Hepatocyte (in vitro differentiated cells): ENCODE measurements around the gene SEPSECS.

Experiments used
- EZH2 ChIP-seq: fragments of 200-600 bp; sonication (generic); IDR thresholded peaks from 2 replicates; pipeline ENCODE4 v1.6.1; 2016; ENCODE audit warnings: antibody characterized with exemption, mild to moderate bottlenecking, borderline replicate concordance
- EZH2phosphoT487 ChIP-seq: fragments of 200-600 bp; sonication (generic); IDR thresholded peaks from one replicate; pipeline ENCODE4 v1.6.1; 2018; ENCODE audit warnings: antibody characterized with exemption, mild to moderate bottlenecking, low read depth, moderate library complexity; ENCODE audit not compliant: unreplicated experiment, severe bottlenecking
- TF ChIP-seq, protein P1 (sequence below): fragments of 200-600 bp; sonication (generic); IDR thresholded peaks from 2 replicates; pipeline ENCODE4 v1.5.1; 2016; ENCODE audit warnings: antibody characterized with exemption, mild to moderate bottlenecking; ENCODE audit not compliant: poor library complexity

DNA sequence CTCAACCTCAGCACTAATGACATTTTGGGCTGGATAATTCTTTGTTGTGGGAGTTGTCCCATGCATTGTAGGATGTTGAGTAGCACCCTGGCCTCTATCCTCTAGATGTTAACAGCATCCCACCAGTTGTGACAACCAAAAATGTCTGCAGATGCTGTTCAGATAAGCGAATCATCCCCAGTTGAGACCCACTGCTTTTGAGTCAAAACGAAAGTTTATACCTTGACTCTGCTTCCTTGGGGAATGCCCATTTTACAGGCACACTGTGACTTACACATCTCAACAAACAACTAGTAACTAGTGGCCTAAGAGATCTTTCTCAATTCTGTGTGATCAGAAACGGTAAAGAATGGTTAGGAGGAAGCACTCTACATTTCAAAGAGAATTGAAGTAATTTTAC lies 37.0 kb downstream of the SEPSECS start:
- TF ChIP-seq, protein P1, sequence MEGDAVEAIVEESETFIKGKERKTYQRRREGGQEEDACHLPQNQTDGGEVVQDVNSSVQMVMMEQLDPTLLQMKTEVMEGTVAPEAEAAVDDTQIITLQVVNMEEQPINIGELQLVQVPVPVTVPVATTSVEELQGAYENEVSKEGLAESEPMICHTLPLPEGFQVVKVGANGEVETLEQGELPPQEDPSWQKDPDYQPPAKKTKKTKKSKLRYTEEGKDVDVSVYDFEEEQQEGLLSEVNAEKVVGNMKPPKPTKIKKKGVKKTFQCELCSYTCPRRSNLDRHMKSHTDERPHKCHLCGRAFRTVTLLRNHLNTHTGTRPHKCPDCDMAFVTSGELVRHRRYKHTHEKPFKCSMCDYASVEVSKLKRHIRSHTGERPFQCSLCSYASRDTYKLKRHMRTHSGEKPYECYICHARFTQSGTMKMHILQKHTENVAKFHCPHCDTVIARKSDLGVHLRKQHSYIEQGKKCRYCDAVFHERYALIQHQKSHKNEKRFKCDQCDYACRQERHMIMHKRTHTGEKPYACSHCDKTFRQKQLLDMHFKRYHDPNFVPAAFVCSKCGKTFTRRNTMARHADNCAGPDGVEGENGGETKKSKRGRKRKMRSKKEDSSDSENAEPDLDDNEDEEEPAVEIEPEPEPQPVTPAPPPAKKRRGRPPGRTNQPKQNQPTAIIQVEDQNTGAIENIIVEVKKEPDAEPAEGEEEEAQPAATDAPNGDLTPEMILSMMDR: no peak
- no peak for TF ChIP-seq EZH2
- TF ChIP-seq EZH2phosphoT487: no peak
